ENCODE measurements around the gene TRIM31.

TRIM31 gene

DNA sequence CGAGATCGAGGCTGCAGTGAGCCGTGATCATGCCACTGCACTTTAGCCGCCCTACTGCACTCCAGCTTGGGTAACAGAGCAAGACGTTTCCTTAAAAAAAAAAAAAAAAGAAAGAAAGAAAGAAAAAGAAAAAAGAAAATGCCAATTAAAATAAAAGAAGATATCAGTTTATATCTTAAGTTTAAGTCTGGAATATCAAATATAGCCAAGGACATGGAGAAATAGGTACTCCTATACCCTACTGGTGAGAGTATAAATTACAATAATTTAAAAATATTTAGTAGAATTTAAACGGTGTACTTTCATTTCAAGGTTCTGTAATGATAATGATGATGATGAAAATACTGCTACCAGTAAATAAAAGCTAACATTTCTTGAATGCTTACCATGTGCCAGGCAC is 3.8 kb upstream of the TRIM31 start:
- H3K27me3 Mint-ChIP-seq, result peaks cover 62% of the 10 kb centered on the region
- CTCF ChIA-PET, result interaction anchor here (0.8 to 1.0 kb wide), 2 partner anchors 14 to 17 kb away, joined by 3 read pairs; no protein-coding TSS in a partner anchor
- H3K9me3 Mint-ChIP-seq, result no peaks in the 10 kb centered on the region

DNA sequence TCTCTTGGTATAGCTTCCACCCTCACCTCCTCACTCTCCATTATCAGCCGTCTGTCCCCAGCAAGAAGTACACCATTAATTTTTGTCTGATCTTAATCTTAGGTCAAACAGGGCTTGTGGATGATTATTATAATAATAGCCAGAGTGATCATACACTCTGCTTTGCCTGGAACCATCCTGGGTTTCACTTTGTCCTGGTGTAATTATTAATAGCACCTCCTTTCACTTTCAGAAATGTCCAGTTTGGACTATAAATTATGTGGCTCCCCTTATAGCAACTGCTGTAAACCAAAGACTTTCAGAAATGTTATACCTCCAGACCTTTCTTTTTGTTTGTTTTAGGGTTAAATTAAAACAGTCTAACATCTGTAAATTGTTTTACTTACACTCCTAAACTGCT is 951 bp upstream of the TRIM31 start:
- Mint-ChIP-seq H3K9me3 (no peaks in the 10 kb centered on the region), H3K4me3 (no peak overlapping the region), H3K27ac (no peak overlapping the region), H3K4me1 (no peaks in the 10 kb centered on the region), H3K27me3 (peaks cover 65% of the 10 kb centered on the region), H3K36me3 (no peaks in the 10 kb centered on the region)
- DNase-seq, result no peak
- CTCF ChIA-PET, result interaction anchor here (0.7 to 1.9 kb wide), 4 partner anchors 10 to 17 kb away, joined by 3 to 6 read pairs (median 3); no protein-coding TSS in a partner anchor

More for the DNA sequence above, 3.8 kb upstream of the TRIM31 start:
- no peak for DNase-seq
- no peaks in the 10 kb centered on the region for H3K4me1 Mint-ChIP-seq
- H3K27ac Mint-ChIP-seq, result no peak overlapping the region
- H3K36me3 Mint-ChIP-seq, result no peaks in the 10 kb centered on the region
- H3K4me3 Mint-ChIP-seq, result no peak overlapping the region

DNA sequence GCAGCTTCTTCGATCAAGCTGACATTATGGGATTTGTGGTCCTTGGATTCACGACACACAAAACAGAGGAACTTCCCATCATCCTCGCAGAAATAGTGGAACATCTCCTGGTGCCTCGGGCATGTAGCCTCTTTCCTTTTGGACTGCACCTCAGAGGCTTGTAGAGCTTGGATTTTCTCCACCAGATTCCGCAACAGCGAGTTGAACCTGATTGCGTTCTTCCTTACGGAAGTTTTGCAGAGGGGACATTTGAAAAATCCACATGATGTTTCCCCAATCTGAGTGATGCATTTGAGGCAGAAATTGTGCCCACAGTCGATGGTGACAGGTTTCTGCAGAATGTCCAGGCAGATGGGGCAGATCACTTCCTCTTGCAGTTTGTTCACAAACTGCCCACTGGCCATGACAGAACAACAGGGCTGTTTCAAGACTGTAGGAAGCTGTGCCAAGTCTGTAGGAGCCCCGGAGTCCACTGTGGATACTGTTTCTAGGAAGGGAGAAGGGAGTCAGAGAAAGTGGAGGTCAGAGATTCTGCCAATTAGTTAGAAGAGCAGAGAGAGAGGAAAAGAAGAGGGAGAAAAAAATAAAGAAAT is 392 bp downstream of the TRIM31 start:
- Mint-ChIP-seq H3K36me3 (no peaks in the 10 kb centered on the region), H3K9me3 (no peaks in the 10 kb centered on the region), H3K4me1 (peaks cover 3% of the 10 kb centered on the region), H3K4me3 (no peak overlapping the region), H3K27me3 (peaks cover 75% of the 10 kb centered on the region), H3K27ac (no peak overlapping the region)
- CTCF ChIA-PET, result interaction anchor here (1.3 to 1.9 kb wide), 2 partner anchors 9 to 11 kb away, joined by 3 to 6 read pairs; no protein-coding TSS in a partner anchor
- DNase-seq, result no peak

DNA sequence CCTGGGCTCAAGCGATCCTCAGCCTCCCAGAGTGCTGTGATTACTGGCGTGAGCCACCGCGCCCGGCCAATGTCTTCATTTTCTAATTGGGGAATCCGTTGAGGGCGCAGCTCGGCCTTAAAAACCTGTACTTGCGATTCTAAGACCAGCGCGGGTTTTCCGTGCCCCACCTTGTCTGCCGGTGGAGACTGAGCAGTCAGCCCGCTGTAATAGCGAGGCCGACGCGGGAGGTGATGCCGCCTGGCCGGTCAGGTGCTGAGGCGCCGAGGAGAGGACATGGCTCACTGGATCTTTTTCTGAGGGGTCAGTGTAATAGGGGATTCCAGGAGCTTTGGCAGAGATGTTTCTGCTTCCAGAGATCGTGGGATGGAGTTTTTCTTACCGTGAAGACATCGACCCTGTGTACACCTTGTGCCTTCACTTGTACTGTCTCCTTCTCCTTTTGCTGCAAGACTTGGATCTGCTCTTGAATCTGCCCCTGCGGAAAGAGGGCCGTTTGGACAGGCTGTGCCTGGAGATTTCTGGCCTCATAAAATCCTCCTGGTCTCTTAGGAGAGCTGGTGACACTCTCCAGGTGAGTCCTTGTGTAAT is 1.5 kb downstream of the TRIM31 start:
- CTCF ChIA-PET, result no interaction called here
- Mint-ChIP-seq H3K4me3 (no peak overlapping the region), H3K27me3 (peaks cover 78% of the 10 kb centered on the region), H3K4me1 (peaks cover 3% of the 10 kb centered on the region), H3K9me3 (no peaks in the 10 kb centered on the region), H3K27ac (no peak overlapping the region), H3K36me3 (no peaks in the 10 kb centered on the region)
- DNase-seq, result no peak

DNA sequence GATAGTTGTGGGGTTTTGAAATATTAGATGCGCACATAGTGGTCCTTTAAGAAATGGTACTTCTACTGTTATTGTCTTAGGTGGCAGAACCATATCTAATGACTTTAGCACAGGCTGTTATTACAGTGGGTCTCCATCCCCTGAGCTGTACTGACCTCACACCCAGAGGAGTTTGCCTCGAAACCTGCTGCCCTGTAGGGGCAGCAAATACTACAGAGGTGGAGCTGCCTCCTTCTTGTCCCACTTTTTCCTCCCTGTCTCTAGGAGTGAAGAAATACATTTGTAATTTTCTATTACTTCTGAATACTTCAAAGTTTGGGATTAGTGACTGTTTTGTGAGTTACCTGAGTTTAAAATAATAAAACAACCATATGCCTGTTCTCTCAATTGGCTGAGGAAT is 8.2 kb downstream of the TRIM31 start:
- Mint-ChIP-seq H3K9me3 (no peaks in the 10 kb centered on the region), H3K27me3 (peaks cover 87% of the 10 kb centered on the region), H3K36me3 (no peaks in the 10 kb centered on the region), H3K4me3 (no peak overlapping the region), H3K27ac (no peak overlapping the region), H3K4me1 (peaks cover 39% of the 10 kb centered on the region)
- CTCF ChIA-PET, result interaction anchor here (1.0 to 7.9 kb wide), 10 partner anchors 11 to 293 kb away, joined by 3 to 180 read pairs (median 6); partner anchors contain the start of gene RNF39
- DNase-seq, result no peak

DNA sequence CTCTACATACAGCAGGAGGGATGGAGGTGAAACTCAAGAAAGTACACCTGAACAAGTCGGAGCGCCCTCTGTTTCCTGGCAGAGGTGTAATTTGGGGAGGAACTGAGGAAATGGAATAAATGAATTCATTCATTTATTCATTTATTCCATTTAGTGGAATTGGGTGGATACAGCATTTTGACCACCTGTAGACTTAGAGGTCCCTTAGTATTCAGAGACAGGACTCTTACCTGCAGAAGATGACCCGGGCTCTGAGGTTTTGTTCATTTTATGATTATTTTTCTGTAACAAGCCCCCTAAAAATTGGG is 9.1 kb downstream of the TRIM31 start:
- H3K27me3 Mint-ChIP-seq, result peaks cover 90% of the 10 kb centered on the region
- peaks cover 42% of the 10 kb centered on the region for H3K4me1 Mint-ChIP-seq
- CTCF ChIA-PET, result interaction anchor here (0.6 to 7.9 kb wide), 28 partner anchors 9 to 294 kb away, joined by 3 to 180 read pairs (median 4); partner anchors contain the start of genes POLR1H, PPP1R11, RNF39 and TRIM31
- peak overlapping the region; percentile 75 for H3K4me3 Mint-ChIP-seq
- DNase-seq, result no peak
- H3K27ac Mint-ChIP-seq, result no peak overlapping the region
- no peaks in the 10 kb centered on the region for H3K9me3 Mint-ChIP-seq
- no peaks in the 10 kb centered on the region for H3K36me3 Mint-ChIP-seq

DNA sequence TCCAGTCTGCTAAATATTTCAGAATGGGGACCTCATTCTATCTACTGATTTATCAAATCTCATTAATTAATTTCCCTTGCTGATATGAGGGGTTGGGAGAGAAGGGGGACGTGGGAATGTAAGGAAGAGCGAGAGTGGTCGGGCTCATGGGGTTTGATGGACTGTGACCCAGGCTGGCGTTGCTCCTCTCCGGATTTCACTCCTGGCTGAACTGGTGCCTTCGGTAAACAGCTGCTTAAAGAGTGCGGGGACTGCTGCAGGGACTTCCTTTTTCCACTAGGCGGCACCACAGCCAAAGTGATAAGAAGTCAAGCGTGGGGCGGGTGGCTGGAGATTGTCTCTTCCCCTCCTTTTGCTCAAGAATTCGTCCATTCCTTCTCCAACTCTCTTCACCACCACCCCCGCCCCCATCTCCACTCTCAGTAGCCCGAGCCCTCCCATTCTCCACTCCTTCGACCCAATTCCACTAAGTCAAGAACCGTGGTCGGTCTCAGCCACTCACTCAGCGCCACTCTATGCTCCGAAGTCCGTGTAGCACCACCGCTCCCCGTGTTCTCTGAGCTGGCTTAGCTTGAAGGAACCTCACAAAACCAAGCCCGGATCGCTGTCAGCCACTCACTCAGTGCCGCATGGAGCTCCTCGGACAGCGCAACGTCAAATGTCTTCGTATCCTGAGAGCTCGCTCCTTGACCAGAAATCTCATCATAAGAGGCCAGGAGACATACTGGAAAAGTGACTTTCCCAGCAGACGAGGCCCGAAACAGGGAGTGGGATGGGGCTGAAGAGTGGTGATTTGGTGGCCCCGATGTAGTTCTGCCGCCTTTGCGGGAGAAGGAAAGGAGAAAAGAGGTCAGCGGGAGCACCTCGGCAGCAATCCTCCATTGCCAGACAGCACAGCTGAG is 9.7 kb downstream of the TRIM31 start:
- Mint-ChIP-seq H3K9me3 (no peaks in the 10 kb centered on the region), H3K27ac (peak overlapping the region; percentile 47), H3K36me3 (no peaks in the 10 kb centered on the region), H3K4me3 (peak overlapping the region; percentile 75), H3K4me1 (peaks cover 48% of the 10 kb centered on the region), H3K27me3 (peaks cover 90% of the 10 kb centered on the region)
- peak; percentile 90 for DNase-seq
- CTCF ChIA-PET, result interaction anchor here (0.6 to 7.9 kb wide), 32 partner anchors 9 to 294 kb away, joined by 3 to 180 read pairs (median 4); partner anchors contain the start of genes POLR1H, PPP1R11, RNF39 and TRIM31

DNA sequence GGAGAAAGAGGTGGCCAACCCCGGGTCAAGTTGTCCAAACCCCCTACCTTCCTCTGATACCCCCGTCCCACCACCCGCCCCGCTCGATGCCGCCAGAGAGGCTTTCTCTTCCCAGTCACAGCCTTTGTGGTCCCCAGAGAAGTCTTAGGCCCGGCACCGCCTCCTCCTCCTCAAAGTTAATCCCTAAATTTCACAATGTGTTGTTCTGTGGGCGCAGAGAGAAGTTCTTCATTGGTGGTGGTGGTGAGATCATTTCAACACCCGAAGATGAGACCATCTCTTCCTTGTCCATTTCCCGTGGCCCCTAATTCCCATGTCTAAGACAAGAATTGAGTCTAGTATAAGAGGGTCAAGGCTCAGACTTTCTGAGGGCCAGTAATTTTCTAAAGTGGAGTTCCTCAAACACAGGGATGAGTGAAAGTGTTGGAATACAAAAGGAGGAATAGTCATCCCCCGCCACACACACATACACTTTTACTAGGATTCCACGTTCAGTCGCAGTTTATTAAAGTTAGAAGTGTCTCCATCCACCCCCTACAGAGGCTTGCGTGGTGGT is 10.4 kb downstream of the TRIM31 start:
- Mint-ChIP-seq H3K36me3 (no peaks in the 10 kb centered on the region), H3K27ac (no peak overlapping the region), H3K4me3 (peak overlapping the region; percentile 75), H3K4me1 (peaks cover 52% of the 10 kb centered on the region), H3K9me3 (no peaks in the 10 kb centered on the region), H3K27me3 (peaks cover 90% of the 10 kb centered on the region)
- DNase-seq, result peak; percentile 24
- CTCF ChIA-PET, result interaction anchor here (0.7 to 7.9 kb wide), 24 partner anchors 8 to 249 kb away, joined by 3 to 180 read pairs (median 4); partner anchors contain the start of genes POLR1H, PPP1R11, RNF39 and TRIM31

DNA sequence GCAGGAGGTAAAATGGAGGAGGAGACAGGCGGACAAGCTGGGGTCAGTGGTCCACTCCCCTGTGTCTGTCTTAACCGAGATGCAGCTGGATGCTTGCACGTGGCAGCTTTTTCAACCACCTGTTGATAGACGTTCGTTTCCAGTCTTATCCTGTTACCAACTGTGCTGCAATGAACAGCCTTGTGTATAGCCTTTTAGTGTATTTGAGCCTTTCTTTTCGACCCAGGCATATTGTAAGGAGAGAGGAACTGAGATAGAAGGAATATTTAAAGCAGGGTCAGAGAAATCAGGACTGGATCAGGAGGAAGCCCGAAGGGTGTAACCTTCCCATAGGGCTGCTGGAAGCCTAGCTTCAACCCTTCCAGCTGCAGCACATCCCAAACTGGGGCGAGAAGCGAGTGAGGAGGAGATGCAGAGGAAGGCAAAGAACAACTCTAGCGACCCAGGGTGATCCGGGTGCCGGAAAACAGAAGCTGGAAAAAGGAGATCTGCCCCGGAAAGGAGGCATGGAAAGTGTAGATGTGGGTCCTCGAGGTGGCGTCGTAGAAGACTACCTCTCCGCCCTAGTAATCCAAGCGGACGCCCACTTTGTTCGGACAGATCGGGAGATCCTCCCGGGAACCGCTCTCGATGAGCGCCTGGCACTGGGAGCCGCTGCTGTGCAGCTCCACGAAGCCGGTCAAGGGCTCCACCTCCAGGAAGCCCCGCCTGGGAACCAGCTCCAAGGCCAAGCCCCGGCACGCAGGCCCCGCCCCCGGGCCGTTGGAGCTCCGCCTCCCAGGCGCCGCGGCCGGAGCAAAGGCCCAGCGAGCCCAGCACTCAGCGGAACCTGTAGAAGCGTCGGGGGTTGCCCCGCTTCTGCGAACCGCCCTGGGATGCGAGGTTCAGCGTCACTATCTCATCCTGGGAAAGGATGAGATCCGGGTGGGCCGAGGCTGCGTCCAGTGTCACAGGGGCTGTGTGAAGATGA is 11.2 kb downstream of the TRIM31 start:
- peaks cover 95% of the 10 kb centered on the region for H3K27me3 Mint-ChIP-seq
- H3K36me3 Mint-ChIP-seq, result no peaks in the 10 kb centered on the region
- H3K4me1 Mint-ChIP-seq, result peaks cover 57% of the 10 kb centered on the region
- no peaks in the 10 kb centered on the region for H3K9me3 Mint-ChIP-seq
- DNase-seq, result peak; percentile 80
- CTCF ChIA-PET, result interaction anchor here (0.7 to 7.9 kb wide), 8 partner anchors 11 to 279 kb away, joined by 3 to 180 read pairs (median 4); partner anchors contain the start of genes POLR1H and TRIM31
- H3K4me3 Mint-ChIP-seq, result peak overlapping the region; percentile 59
- H3K27ac Mint-ChIP-seq, result peak overlapping the region; percentile 28

DNA sequence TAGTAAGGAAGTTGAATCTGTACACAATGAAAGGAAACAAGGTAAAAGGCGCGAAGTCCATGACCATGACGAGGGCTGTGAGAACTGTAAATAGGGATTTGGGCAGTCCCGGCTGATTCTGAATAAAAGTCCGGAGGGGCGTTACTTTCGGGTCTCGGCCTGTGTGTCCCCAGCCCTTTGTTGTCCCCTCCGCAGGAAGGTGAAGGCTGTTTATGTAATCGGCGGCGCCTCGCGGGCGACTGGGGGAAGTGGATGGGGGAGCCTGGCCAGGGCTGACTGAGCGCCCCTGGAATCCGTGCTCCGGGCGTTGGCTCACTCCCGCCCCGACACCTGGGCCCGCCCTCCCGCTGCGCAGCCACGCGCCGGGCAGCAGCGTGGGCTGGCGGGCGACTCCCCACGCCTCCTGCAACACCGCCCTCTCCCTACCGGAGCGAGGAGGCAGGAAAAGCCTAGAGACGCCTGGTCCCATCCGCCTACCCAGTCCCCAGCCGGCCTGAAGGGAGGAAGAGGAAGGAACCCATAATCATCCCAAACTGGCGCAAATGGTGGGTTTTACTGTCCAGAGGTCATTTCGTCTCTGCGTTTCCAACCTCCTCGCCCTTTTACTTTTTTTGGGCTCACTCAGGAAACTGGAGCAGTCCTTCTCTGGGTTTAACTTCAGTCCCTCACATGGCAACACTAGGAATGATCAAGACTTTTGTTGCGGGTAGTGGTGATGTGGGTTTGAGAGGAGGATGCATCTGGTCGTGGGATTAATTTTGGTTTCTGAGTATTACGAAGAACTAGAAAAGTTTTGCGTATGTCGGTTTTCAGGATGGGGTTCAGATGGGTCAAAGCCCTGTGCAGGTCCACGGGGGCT is 12.1 kb downstream of the TRIM31 start:
- H3K36me3 Mint-ChIP-seq, result no peaks in the 10 kb centered on the region
- CTCF ChIA-PET, result interaction anchor here (1.2 to 7.9 kb wide), 5 partner anchors 31 to 119 kb away, joined by 4 to 180 read pairs (median 4); partner anchors contain the start of gene POLR1H
- peak overlapping the region; percentile 59 for H3K4me3 Mint-ChIP-seq
- DNase-seq, result peak; percentile 38
- no peaks in the 10 kb centered on the region for H3K9me3 Mint-ChIP-seq
- H3K27ac Mint-ChIP-seq, result no peak overlapping the region
- peaks cover 57% of the 10 kb centered on the region for H3K4me1 Mint-ChIP-seq
- H3K27me3 Mint-ChIP-seq, result peaks cover 92% of the 10 kb centered on the region

DNA sequence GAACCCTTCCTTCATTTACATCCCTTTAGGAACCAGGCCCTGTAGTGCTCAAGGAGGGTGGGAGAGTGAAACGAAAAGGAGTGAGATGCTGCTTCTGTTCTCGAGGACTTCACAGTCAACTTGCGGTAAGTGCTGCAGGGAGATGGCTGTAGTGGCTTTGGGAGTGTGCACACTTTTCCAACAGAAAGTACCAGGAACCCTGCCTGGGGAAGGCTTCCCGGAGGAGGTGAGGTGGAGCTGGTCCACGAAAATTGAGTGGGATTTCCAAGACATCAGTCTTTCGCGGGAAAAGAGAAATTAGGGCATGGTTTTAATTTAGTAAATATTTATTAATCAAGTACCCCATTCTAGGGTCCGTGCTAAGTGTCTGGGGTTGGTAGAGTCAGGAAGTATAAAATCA is 12.7 kb downstream of the TRIM31 start:
- peaks cover 94% of the 10 kb centered on the region for H3K27me3 Mint-ChIP-seq
- no peak overlapping the region for H3K27ac Mint-ChIP-seq
- CTCF ChIA-PET, result no interaction called here
- no peaks in the 10 kb centered on the region for H3K9me3 Mint-ChIP-seq
- DNase-seq, result no peak
- no peak overlapping the region for H3K4me3 Mint-ChIP-seq
- H3K4me1 Mint-ChIP-seq, result peaks cover 57% of the 10 kb centered on the region
- no peaks in the 10 kb centered on the region for H3K36me3 Mint-ChIP-seq

Measured in activated naive CD4-positive, alpha-beta T cell treated with anti-CD3 and anti-CD28 coated beads, Interleukin-2, amount 10 ng/mL, durations not matched to agents 7 days and 5 days (primary cell).